ENCODE measurements around the gene COL6A3.
"Not testable (repeated sequence)": the region's sequence is repeated elsewhere in the genome, so short reads cannot be mapped to it uniquely, and the experiment has no call there.

Gene COL6A3

GRCh38 chr2:237310515-237311114 lies 103.3 kb downstream of the COL6A3 start:
- Mint-ChIP-seq H3K36me3 (no peaks in the 10 kb centered on the region), H3K27ac (no peak overlapping the region), H3K27me3 (peaks cover 12 to 22% of the 10 kb centered on the region in 2 donors), H3K4me1 (no peaks in the 10 kb centered on the region), H3K4me3 (no peak overlapping the region), H3K9me3 (peaks cover 0 to 3% of the 10 kb centered on the region in 2 donors)
- ATAC-seq (replicated peaks), result no peak
- DNase-seq, result no peak

GRCh38 chr2:237309416-237309815 lies 104.5 kb downstream of the COL6A3 start:
- Mint-ChIP-seq H3K4me1 (no peaks in the 10 kb centered on the region), H3K9me3 (peaks cover 1 to 4% of the 10 kb centered on the region in 2 donors), H3K36me3 (no peaks in the 10 kb centered on the region), H3K4me3 (no peak overlapping the region), H3K27me3 (peaks cover 13 to 22% of the 10 kb centered on the region in 2 donors), H3K27ac (no peak overlapping the region)
- DNase-seq, result no peak
- no peak for ATAC-seq (replicated peaks)

GRCh38 chr2:237309011-237309410 lies 105.0 kb downstream of the COL6A3 start:
- Mint-ChIP-seq H3K27me3 (peaks cover 13 to 26% of the 10 kb centered on the region in 2 donors), H3K27ac (no peak overlapping the region), H3K4me1 (no peaks in the 10 kb centered on the region), H3K4me3 (no peak overlapping the region), H3K36me3 (no peaks in the 10 kb centered on the region), H3K9me3 (peaks cover 6 to 7% of the 10 kb centered on the region in 2 donors)
- DNase-seq (no peak), ATAC-seq (replicated peaks) (no peak)

GRCh38 chr2:237307474-237307873 lies 106.5 kb downstream of the COL6A3 start:
- Mint-ChIP-seq H3K36me3 (no peaks in the 10 kb centered on the region), H3K4me3 (no peak overlapping the region), H3K27me3 (peaks cover 11 to 20% of the 10 kb centered on the region in 2 donors), H3K4me1 (no peaks in the 10 kb centered on the region), H3K27ac (no peak overlapping the region), H3K9me3 (peaks cover 12 to 13% of the 10 kb centered on the region in 2 donors)
- ATAC-seq (replicated peaks) (no peak), DNase-seq (no peak)

GRCh38 chr2:237306787-237307170 lies 107.2 kb downstream of the COL6A3 start:
- no peaks in the 10 kb centered on the region for H3K36me3 Mint-ChIP-seq
- H3K4me1 Mint-ChIP-seq, result no peaks in the 10 kb centered on the region
- ATAC-seq (replicated peaks) (no peak), DNase-seq (no peak)
- no peak overlapping the region for H3K27ac Mint-ChIP-seq
- H3K4me3 Mint-ChIP-seq, result no peak overlapping the region
- H3K9me3 Mint-ChIP-seq, result peaks cover 14 to 15% of the 10 kb centered on the region in 2 donors
- peaks cover 11 to 20% of the 10 kb centered on the region in 2 donors for H3K27me3 Mint-ChIP-seq

- Mint-ChIP-seq H3K27ac (no peak overlapping the region), H3K27me3 (peaks cover 11 to 20% of the 10 kb centered on the region in 2 donors), H3K9me3 (peaks cover 14 to 18% of the 10 kb centered on the region in 2 donors), H3K36me3 (no peaks in the 10 kb centered on the region), H3K4me3 (no peak overlapping the region), H3K4me1 (no peaks in the 10 kb centered on the region)
- ATAC-seq (replicated peaks), result no peak
- no peak for DNase-seq
Measured at GRCh38 chr2:237306083-237306786, 107.7 kb downstream of the COL6A3 start.

- Mint-ChIP-seq H3K4me1 (no peaks in the 10 kb centered on the region), H3K27me3 (peaks cover 11 to 20% of the 10 kb centered on the region in 2 donors), H3K27ac (no peak overlapping the region), H3K9me3 (peaks cover 14 to 19% of the 10 kb centered on the region in 2 donors), H3K4me3 (no peak overlapping the region), H3K36me3 (no peaks in the 10 kb centered on the region)
- ATAC-seq (replicated peaks), result no peak
- no peak for DNase-seq
Measured at GRCh38 chr2:237305579-237305978, 108.4 kb downstream of the COL6A3 start.

GRCh38 chr2:237304763-237305514 lies 109.0 kb downstream of the COL6A3 start:
- H3K9me3 Mint-ChIP-seq, result peaks cover 14 to 19% of the 10 kb centered on the region in 2 donors
- DNase-seq, result no peak
- H3K27me3 Mint-ChIP-seq, result peaks cover 11 to 18% of the 10 kb centered on the region in 2 donors
- no peak for ATAC-seq (replicated peaks)
- H3K36me3 Mint-ChIP-seq, result no peaks in the 10 kb centered on the region
- H3K4me1 Mint-ChIP-seq, result no peaks in the 10 kb centered on the region
- H3K4me3 Mint-ChIP-seq, result no peak overlapping the region
- no peak overlapping the region for H3K27ac Mint-ChIP-seq

- H3K9me3 Mint-ChIP-seq, result peaks cover 12 to 19% of the 10 kb centered on the region in 2 donors
Measured at GRCh38 chr2:237303244-237303643, 110.7 kb downstream of the COL6A3 start.

GRCh38 chr2:237301595-237301994 lies 112.4 kb downstream of the COL6A3 start:
- Mint-ChIP-seq H3K4me1 (no peaks in the 10 kb centered on the region), H3K27me3 (peaks cover 17 to 19% of the 10 kb centered on the region in 2 donors), H3K9me3 (peaks cover 11 to 19% of the 10 kb centered on the region in 2 donors), H3K27ac (no peak overlapping the region), H3K36me3 (no peaks in the 10 kb centered on the region), H3K4me3 (no peak overlapping the region)
- no peak for ATAC-seq (replicated peaks)
- DNase-seq, result no peak

More at GRCh38 chr2:237303244-237303643, 110.7 kb downstream of the COL6A3 start:
- H3K27ac Mint-ChIP-seq; H3K36me3 Mint-ChIP-seq; H3K4me1 Mint-ChIP-seq; DNase-seq; H3K4me3 Mint-ChIP-seq; ATAC-seq (replicated peaks): not testable (repeated sequence)
- H3K27me3 Mint-ChIP-seq, result peaks cover 9 to 11% of the 10 kb centered on the region in 2 donors

- H3K36me3 Mint-ChIP-seq, result no peaks in the 10 kb centered on the region
- ATAC-seq (replicated peaks) (no peak), DNase-seq (no peak)
- H3K27ac Mint-ChIP-seq, result no peak overlapping the region
- peaks cover 23% of the 10 kb centered on the region in 2 donors for H3K27me3 Mint-ChIP-seq
- H3K4me1 Mint-ChIP-seq, result no peaks in the 10 kb centered on the region
- no peak overlapping the region for H3K4me3 Mint-ChIP-seq
- H3K9me3 Mint-ChIP-seq, result peaks cover 10 to 19% of the 10 kb centered on the region in 2 donors
Measured at GRCh38 chr2:237300739-237301138, 113.2 kb downstream of the COL6A3 start.

- Mint-ChIP-seq H3K4me1 (no peaks in the 10 kb centered on the region), H3K4me3 (no peak overlapping the region), H3K9me3 (peaks cover 10 to 19% of the 10 kb centered on the region in 2 donors), H3K36me3 (no peaks in the 10 kb centered on the region), H3K27me3 (peaks cover 24% of the 10 kb centered on the region in 2 donors), H3K27ac (no peak overlapping the region)
- DNase-seq (no peak), ATAC-seq (replicated peaks) (no peak)
Measured at GRCh38 chr2:237299906-237300305, 114.1 kb downstream of the COL6A3 start.

GRCh38 chr2:237298151-237299118 lies 115.5 kb downstream of the COL6A3 start:
- H3K36me3 Mint-ChIP-seq, result no peaks in the 10 kb centered on the region
- H3K27ac Mint-ChIP-seq, result no peak overlapping the region
- ATAC-seq (replicated peaks) (no peak), DNase-seq (no peak)
- no peaks in the 10 kb centered on the region for H3K4me1 Mint-ChIP-seq
- H3K4me3 Mint-ChIP-seq, result no peak overlapping the region
- peaks cover 5 to 16% of the 10 kb centered on the region in 2 donors for H3K9me3 Mint-ChIP-seq
- H3K27me3 Mint-ChIP-seq, result peaks cover 24 to 34% of the 10 kb centered on the region in 2 donors
